Neural progenitor cell (in vitro differentiated cells): Measurements from ENCODE around the gene CTIF. TPM values are rescaled to one million over a fixed set of nuclear protein-coding genes. Genes with fewer than 3 reads are reported as not detected.

ENCODE experiments used
- DNase-seq: peaks from one replicate; pipeline ENCODE4 v3.0.0-alpha.2; 2016; ENCODE audit warnings: low spot score
- H2AFZ ChIP-seq: fragments of 200-600 bp; sonication (generic); replicated peaks from 2 replicates; pipeline ENCODE4 v1.6.1; 2016; ENCODE audit warnings: antibody characterized with exemption
- H3F3A ChIP-seq: fragments of 200-600 bp; sonication (generic); 2 replicates; pipeline ENCODE4 v1.6.1; 2016; ENCODE audit warnings: antibody characterized with exemption, low read depth
- H3K27ac ChIP-seq: fragments of 200-600 bp; sonication (generic); 2 replicates; pipeline ENCODE4 v1.5.1; 2016; ENCODE audit warnings: mild to moderate bottlenecking
- H3K27me3 ChIP-seq: fragments of 200-600 bp; sonication (generic); 2 replicates; pipeline ENCODE4 v1.6.1; 2016; ENCODE audit warnings: mild to moderate bottlenecking, moderate library complexity
- H3K36me3 ChIP-seq: fragments of 200-600 bp; sonication (generic); 2 replicates; pipeline ENCODE4 v1.5.1; 2016
- H3K4me1 ChIP-seq: fragments of 200-600 bp; sonication (generic); 2 replicates; pipeline ENCODE4 v1.6.1; 2016; ENCODE audit warnings: mixed run types
- H3K4me2 ChIP-seq: fragments of 200-600 bp; sonication (generic); 2 replicates; pipeline ENCODE4 v1.6.1; 2016
- H3K4me3 ChIP-seq: fragments of 200-600 bp; sonication (generic); 2 replicates; pipeline ENCODE4 v1.5.1; 2016
- H3K79me2 ChIP-seq: fragments of 200-600 bp; sonication (generic); 2 replicates; pipeline ENCODE4 v1.6.1; 2016; ENCODE audit warnings: low read depth
- H3K9ac ChIP-seq: fragments of 200-600 bp; sonication (generic); 2 replicates; pipeline ENCODE4 v1.6.1; 2016
- H3K9me3 ChIP-seq: fragments of 200-600 bp; sonication (generic); 2 replicates; pipeline ENCODE4 v1.5.1; 2016; ENCODE audit warnings: low read depth
- H4K20me1 ChIP-seq: fragments of 200-600 bp; sonication (generic); 2 replicates; pipeline ENCODE4 v1.6.1; 2016; ENCODE audit warnings: low read depth
- H3K27ac Mint-ChIP-seq: 3 replicates; pipeline ENCODE4 v1.8.0; 2021; ENCODE audit warnings: mixed read lengths
- H3K27me3 Mint-ChIP-seq: 2 replicates; pipeline ENCODE4 v1.8.0; 2022; ENCODE audit warnings: low read depth, mild to moderate bottlenecking, inconsistent platforms, moderate library complexity, mixed read lengths; ENCODE audit not compliant: insufficient read depth
- H3K36me3 Mint-ChIP-seq: 3 replicates; pipeline ENCODE4 v1.8.0; 2021; ENCODE audit warnings: mixed read lengths
- H3K4me1 Mint-ChIP-seq: 3 replicates; pipeline ENCODE4 v1.8.0; 2021; ENCODE audit warnings: mixed read lengths
- H3K4me3 Mint-ChIP-seq: 3 replicates; pipeline ENCODE4 v1.8.0; 2021; ENCODE audit warnings: mild to moderate bottlenecking, moderate library complexity, mixed read lengths
- H3K9me3 Mint-ChIP-seq: 3 replicates; pipeline ENCODE4 v1.8.0; 2020; ENCODE audit warnings: mixed read lengths
- EZH2 ChIP-seq: fragments of 200-600 bp; sonication (generic); IDR thresholded peaks from 2 replicates; pipeline ENCODE4 v1.6.1; 2017; ENCODE audit warnings: antibody characterized with exemption, mild to moderate bottlenecking, moderate library complexity
- EZH2phosphoT487 ChIP-seq: fragments of 200-600 bp; sonication (generic); IDR thresholded peaks from 2 replicates; pipeline ENCODE4 v1.6.1; 2017; ENCODE audit warnings: antibody characterized with exemption
- total RNA-seq: library from RNA; depleted of rRNA; stranded (reverse); fragments of >200 nt; gene quantifications from 2 replicates; pipeline ENCODE4 v1.2.3, GENCODE V29; 2015; ENCODE audit warnings: low replicate concordance
- TF ChIP-seq, protein P1 (sequence below): fragments of 200-600 bp; sonication (generic); IDR thresholded peaks from 2 replicates; pipeline ENCODE4 v1.5.1; 2017; ENCODE audit warnings: antibody characterized with exemption, mild to moderate bottlenecking

CTIF gene
- total RNA-seq, 1 donor from 2014 or later: 17.6 TPM

DNA sequence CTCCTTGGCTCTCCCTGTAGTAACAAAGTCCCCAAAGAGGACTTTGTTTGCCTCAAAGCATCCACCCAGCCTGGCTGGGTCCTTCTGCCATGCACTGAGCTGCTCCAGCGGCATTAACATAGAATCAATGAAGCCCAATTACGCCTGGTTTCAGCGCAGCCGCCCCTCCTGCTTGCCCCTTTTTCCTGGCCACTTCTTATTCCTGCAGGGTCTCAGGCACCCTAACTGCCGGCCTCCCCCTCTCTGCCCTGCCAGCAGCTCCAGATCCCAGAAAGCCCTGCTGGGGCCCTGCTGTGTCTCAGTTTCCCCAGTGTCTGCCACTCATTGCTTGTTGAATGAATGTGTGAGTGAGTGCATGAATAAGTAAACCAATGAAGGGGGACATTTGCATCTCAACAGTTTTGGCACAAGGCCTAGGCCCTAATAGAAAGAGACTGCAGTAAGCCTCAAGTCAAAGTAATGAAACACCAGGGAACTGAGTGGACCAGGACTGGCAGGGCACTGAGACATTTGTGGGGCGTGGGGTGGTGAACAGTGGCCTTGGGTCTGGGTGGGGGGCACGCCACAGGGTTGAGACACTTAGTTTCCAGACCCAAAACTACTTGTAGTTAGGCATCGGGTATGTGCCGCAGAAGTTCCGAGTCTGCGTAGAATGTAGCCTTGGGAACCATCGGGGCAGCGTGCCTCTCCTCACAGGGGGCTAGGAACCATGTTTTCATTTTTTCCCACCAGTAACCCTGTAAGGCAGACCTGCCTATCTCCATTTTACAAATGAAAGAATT lies 351.3 kb downstream of the CTIF start:
- no peaks in the 10 kb centered on the region for H3K9me3 ChIP-seq
- Mint-ChIP-seq H3K4me1 (peaks cover 63% of the 10 kb centered on the region), H3K9me3 (no peaks in the 10 kb centered on the region), H3K4me3 (peak overlapping the region; percentile 71), H3K27me3 (peaks cover 18% of the 10 kb centered on the region), H3K27ac (peak overlapping the region; percentile 93), H3K36me3 (no peaks in the 10 kb centered on the region)
- TF ChIP-seq, protein P1, sequence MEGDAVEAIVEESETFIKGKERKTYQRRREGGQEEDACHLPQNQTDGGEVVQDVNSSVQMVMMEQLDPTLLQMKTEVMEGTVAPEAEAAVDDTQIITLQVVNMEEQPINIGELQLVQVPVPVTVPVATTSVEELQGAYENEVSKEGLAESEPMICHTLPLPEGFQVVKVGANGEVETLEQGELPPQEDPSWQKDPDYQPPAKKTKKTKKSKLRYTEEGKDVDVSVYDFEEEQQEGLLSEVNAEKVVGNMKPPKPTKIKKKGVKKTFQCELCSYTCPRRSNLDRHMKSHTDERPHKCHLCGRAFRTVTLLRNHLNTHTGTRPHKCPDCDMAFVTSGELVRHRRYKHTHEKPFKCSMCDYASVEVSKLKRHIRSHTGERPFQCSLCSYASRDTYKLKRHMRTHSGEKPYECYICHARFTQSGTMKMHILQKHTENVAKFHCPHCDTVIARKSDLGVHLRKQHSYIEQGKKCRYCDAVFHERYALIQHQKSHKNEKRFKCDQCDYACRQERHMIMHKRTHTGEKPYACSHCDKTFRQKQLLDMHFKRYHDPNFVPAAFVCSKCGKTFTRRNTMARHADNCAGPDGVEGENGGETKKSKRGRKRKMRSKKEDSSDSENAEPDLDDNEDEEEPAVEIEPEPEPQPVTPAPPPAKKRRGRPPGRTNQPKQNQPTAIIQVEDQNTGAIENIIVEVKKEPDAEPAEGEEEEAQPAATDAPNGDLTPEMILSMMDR: no peak
- TF ChIP-seq EZH2phosphoT487 (no peak), EZH2 (no peak)
- no peak overlapping the region for H2AFZ ChIP-seq
- no peaks in the 10 kb centered on the region for H3K27me3 ChIP-seq
- peaks cover 28% of the 10 kb centered on the region for H3K4me1 ChIP-seq
- no peak overlapping the region for H3K4me3 ChIP-seq
- H3K9ac ChIP-seq: no peak overlapping the region
- H4K20me1 ChIP-seq: no peaks in the 10 kb centered on the region
- no peak overlapping the region for H3K4me2 ChIP-seq
- H3K79me2 ChIP-seq: no peaks in the 10 kb centered on the region
- H3K36me3 ChIP-seq: no peaks in the 10 kb centered on the region
- H3K27ac ChIP-seq: no peak overlapping the region
- DNase-seq: no peak
- H3F3A ChIP-seq: peaks cover 4% of the 10 kb centered on the region

DNA sequence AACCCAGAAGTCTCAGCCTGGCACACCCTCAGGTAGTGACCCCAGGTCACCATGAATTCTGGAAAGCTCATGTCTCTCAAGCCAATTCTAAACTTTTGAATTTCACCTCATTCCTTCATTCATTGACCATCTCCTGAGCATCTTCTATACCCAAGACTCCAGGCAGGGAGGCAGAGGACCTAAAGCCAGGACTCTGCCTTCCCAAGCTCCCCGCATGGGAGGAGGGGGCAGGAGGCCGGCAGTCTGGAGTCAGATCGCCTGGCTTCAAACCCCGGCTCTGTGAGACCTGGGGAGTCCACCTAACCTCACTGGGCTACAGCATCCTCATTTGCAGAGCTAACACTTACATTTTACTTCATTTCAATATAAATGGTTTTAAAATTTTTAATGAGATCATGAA lies 352.9 kb downstream of the CTIF start:
- Histone ChIP-seq H3K4me1 (peaks cover 28% of the 10 kb centered on the region), H3K4me2 (no peak overlapping the region), H3K9ac (no peak overlapping the region), H3K79me2 (no peaks in the 10 kb centered on the region), H4K20me1 (no peaks in the 10 kb centered on the region), H3K27me3 (no peaks in the 10 kb centered on the region), H3K27ac (no peak overlapping the region), H2AFZ (no peak overlapping the region), H3K36me3 (no peaks in the 10 kb centered on the region), H3K9me3 (no peaks in the 10 kb centered on the region), H3K4me3 (no peak overlapping the region), H3F3A (peaks cover 4% of the 10 kb centered on the region)
- DNase-seq: no peak
- Mint-ChIP-seq H3K9me3 (no peaks in the 10 kb centered on the region), H3K27ac (no peak overlapping the region), H3K36me3 (no peaks in the 10 kb centered on the region), H3K27me3 (peaks cover 18% of the 10 kb centered on the region), H3K4me1 (peaks cover 65% of the 10 kb centered on the region), H3K4me3 (no peak overlapping the region)
- TF ChIP-seq, protein P1: no peak
- no peak for TF ChIP-seq EZH2
- TF ChIP-seq EZH2phosphoT487: no peak

DNA sequence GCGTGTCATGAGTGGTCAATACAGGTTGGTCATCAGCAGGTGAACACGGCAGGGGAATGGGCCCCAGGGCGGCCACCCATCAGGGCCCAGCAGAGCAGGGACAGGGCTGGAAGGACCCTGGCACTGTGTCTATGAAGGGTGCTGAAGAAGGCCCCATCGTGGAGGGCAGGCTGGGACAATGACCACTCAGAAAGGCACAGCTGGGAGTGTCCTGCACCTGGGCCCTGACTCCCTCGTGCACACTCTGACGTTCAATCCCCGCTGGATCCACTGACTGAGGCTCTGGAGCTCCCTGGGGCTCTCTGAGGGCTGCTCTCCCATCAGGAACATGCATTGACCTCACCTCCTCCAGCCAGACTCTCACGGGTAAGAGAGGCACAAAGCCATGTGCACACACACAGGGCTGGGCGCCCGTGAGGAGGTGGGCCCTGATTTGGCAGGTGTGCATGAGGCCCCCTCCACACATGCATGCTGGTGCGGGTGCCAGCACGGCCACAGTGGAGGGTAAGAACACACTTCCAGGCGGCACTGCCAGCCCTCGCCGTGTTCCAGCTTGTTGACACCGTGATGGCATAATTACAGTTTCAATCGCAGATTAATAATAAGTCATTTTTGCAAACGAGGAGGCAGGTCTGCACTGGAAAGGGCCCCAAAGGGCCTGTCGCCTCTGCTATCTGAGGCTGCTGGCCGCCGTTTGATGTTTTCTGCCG lies 353.5 kb downstream of the CTIF start:
- no peak for DNase-seq
- no peak overlapping the region for H3K27ac ChIP-seq
- H3F3A ChIP-seq: peaks cover 4% of the 10 kb centered on the region
- H3K9ac ChIP-seq: no peak overlapping the region
- no peak overlapping the region for H2AFZ ChIP-seq
- Mint-ChIP-seq H3K4me3 (peak overlapping the region; percentile 1), H3K27me3 (peaks cover 16% of the 10 kb centered on the region), H3K27ac (peak overlapping the region; percentile 12), H3K4me1 (peaks cover 65% of the 10 kb centered on the region), H3K36me3 (no peaks in the 10 kb centered on the region), H3K9me3 (no peaks in the 10 kb centered on the region)
- H3K4me2 ChIP-seq: no peak overlapping the region
- TF ChIP-seq EZH2phosphoT487: no peak
- no peak for TF ChIP-seq EZH2
- TF ChIP-seq, protein P1: no peak
- H3K27me3 ChIP-seq: no peaks in the 10 kb centered on the region
- H3K4me1 ChIP-seq: peaks cover 28% of the 10 kb centered on the region
- H3K79me2 ChIP-seq: no peaks in the 10 kb centered on the region
- H3K4me3 ChIP-seq: no peak overlapping the region
- no peaks in the 10 kb centered on the region for H4K20me1 ChIP-seq
- no peaks in the 10 kb centered on the region for H3K9me3 ChIP-seq
- no peaks in the 10 kb centered on the region for H3K36me3 ChIP-seq
